GM23248 (cell line): ENCODE results near the gene KIN.

Experiments
- EZH2 ChIP-seq: fragments of 200-600 bp; sonication (generic); IDR thresholded peaks from 2 replicates; pipeline ENCODE4 v1.6.1; 2018; ENCODE audit warnings: antibody characterized with exemption, mild to moderate bottlenecking; ENCODE audit not compliant: insufficient read depth, poor library complexity, severe bottlenecking
- EZH2phosphoT487 ChIP-seq: fragments of 200-600 bp; sonication (generic); IDR thresholded peaks from 2 replicates; pipeline ENCODE4 v1.6.1; 2018; ENCODE audit warnings: antibody characterized with exemption, moderate library complexity, mild to moderate bottlenecking, low read depth; ENCODE audit not compliant: insufficient read depth

GRCh38 chr10:7787150-7787856, 490 bp downstream of the KIN start:
- TF ChIP-seq EZH2 (no peak), EZH2phosphoT487 (no peak)
